Activated CD8-positive, alpha-beta memory T cell treated with anti-CD3 and anti-CD28 coated beads for 36 hours (primary cell): Measurements from ENCODE around the gene TAF15. TPM values are rescaled to one million over a fixed set of nuclear protein-coding genes. Genes with fewer than 3 reads are reported as not detected.

Source experiments
- total RNA-seq, 2 experiments: library from RNA; stranded (reverse); gene quantifications; one replicate each; pipeline ENCODE4 v1.2.3, GENCODE V29; 2021

Gene TAF15
- total RNA-seq, 2 experiments from 2014 or later = 316 to 323 TPM

Other genes starting within 250 kb of the TAF15 start
- under 1 TPM; 0.19 to 0.32 TPM for gene SLFN14, start 248.7 kb upstream of the TAF15 start, total RNA-seq
- 1 to 10 TPM; 5.4 to 6.0 TPM for gene PEX12, start 230.9 kb upstream of the TAF15 start, total RNA-seq
- gene AP2B1, start 222.2 kb upstream of the TAF15 start, total RNA-seq = 100 to 1,000 TPM; 162 to 163 TPM
- under 1 TPM; 0.53 to 0.73 TPM for gene RASL10B, start 77.8 kb upstream of the TAF15 start, total RNA-seq
- under 1 TPM; 0.10 to 0.15 TPM for gene GAS2L2, start 56.2 kb upstream of the TAF15 start, total RNA-seq
- not detected for gene C17orf50, start 48.6 kb upstream of the TAF15 start, total RNA-seq
- gene MMP28, start 13.8 kb upstream of the TAF15 start, total RNA-seq = not detected
- 1 to 10 TPM; 1.5 to 2.3 TPM for gene HEATR9, start 59.4 kb downstream of the TAF15 start, total RNA-seq
- 100 to 1,000 TPM; 455 to 477 TPM for gene CCL5, start 70.9 kb downstream of the TAF15 start, total RNA-seq
- gene RDM1, start 121.3 kb downstream of the TAF15 start, total RNA-seq = 1 to 10 TPM; 3.2 to 3.9 TPM
- not detected for gene LYZL6, start 134.2 kb downstream of the TAF15 start, total RNA-seq
- gene CCL16, start 172.0 kb downstream of the TAF15 start, total RNA-seq = not detected
- gene CCL14, start 177.2 kb downstream of the TAF15 start, total RNA-seq = not detected
- gene CCL15, start 192.1 kb downstream of the TAF15 start, total RNA-seq = not detected
- under 1 TPM; 0.36 to 0.42 TPM for gene CCL23, start 208.5 kb downstream of the TAF15 start, total RNA-seq